NCI-H2227 (cell line): ENCODE results near the gene CMTM7.

Experiments
- DNase-seq: peaks from one replicate; lab custom pipeline; 2025; ENCODE audit not compliant: unreplicated experiment; lab: John Stamatoyannopoulos, UW

Gene CMTM7

DNA sequence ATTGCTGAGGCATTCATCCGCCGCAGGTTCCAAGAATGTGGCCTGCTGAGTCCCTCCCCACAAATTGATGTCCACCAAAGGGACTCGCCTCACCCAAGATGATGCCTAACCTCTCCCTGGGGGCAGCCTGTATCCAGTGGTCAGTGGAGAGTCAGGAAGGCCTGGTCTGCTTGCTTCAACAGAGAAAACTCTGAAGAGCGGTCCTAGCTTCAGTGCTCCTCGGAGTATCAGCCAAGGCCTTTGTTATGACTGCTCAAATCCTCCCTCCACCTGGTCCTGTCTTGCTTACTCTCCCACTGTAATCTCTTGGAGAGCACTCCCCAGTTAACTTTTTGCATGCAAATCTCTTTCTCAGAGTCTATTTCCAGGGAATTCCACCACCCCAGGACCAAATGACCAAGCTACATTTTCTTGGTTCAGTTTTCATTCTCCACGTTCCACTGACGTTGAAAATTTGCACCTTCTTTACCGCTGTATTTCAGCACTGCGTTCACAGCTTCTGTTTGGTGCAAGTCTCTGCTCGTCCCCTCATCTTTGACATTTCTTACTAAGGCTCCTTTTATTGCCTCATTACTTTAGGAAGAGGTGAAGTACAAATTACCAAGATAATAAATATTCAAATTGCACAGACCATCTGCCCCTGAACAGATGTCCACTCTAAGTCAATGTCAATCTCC is 22.3 kb downstream of the CMTM7 start:
- DNase-seq, result no peak

DNA sequence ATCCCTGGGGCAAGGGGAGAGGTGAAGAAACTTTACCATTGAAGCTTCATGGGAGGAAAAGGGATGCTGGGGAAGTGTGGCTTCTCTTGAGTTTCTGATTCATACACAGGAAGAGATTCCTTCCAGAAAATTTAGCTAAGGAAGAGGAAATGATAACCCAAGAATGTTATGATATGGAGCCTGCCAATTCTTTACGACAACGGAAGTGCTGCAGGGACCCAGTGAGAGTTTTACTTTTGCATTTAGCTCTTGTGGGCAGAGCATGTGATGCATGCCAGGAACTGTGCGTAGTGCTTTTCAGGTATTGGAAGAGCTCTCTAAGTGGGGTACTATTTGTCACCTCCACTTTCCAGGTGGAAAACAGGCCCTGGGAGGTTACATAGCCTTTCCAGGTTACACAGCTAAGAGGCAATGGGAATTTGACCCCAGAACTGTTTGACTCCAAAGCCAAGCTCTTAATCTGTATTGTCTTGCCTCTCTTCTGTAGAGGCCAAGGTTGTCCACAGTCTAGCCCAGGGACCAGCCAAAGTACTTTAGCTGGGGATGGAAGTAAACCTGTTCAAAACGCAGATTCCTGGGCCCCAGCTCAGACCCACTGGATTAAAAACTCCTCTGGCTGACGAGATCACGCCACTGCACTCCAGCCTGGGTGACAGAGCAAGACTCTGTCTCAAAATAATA is 23.0 kb downstream of the CMTM7 start:
- DNase-seq, result no peak

DNA sequence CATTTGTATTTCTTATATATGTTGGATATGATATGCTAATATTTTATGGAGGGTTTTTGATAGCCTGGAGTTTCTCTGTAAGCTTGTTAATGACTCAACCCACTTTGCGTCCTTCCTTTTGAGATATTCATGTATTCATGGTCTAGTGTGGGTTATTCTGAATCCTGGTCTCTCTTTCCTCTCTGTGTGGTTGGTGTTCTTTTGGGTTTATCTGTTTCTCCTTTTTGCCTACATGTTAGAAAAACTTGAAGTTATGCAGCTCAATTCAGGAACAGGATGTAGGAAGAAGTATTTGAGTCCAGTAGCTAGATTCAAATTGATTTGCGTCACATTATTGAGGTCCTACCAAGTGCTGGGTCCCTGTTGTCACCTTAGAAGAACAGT is 28.1 kb downstream of the CMTM7 start:
- no peak for DNase-seq

DNA sequence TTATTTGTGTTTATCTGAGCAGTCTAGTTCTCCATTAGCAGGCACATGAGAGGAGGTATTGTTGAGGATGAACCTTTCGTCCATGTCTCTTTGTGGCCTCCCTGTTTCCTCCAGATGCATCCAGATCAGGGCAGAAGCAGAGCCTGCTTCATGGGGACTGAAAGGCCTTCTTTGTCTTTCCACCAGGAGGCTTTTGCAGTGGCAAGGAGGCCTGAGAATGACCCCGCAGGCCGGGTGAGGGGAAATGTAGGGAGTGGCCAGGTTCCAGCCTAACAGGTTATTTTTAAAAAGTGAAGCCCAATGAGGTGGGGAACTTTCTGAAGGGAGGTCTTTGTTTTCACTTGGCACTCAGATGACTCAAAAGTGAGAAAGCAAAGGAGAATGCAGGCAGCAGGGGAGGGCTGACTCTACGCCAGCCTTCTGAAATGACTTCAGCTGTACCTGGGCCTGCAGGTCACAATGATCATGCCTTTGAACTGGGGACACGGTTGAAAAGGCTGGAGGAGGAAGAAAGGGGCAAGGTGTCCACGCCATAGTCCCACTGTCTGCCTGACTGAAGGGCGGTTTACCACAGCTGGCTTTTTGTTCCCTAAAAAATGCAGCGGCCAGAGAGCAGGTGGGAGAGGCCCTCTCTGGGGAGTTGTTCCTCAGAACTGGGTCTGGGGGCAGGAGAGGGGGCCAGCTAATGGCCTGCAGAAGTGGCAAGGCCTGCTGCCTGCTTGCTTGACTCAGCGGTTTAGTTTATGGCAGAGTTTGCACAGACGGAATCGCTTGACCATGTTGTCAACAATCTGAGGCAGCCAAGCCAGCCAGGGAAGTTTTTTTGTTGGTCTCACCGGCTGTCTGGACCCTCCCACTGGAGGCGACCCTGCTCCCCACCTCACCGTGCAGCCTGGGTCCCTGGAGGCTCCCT is 28.7 kb downstream of the CMTM7 start:
- DNase-seq, result no peak

DNA sequence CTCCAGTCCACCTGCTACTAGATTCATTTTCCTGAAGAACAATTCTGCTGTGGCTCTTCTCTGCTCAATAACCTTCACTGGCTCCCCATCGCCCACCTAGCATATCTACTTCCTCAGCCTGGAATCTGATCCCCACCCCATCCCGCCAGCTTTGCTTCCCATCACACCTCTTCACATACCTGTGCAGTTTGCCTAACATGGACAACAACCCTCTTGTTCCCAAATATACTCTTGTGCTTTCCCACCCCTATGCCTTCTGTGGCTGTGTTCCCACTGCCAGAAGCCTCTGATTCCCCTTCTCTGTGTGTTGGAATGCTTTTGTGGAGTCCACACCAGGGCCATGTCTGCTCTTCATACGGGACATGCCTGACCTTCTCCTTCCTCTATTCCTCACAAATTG is 29.5 kb downstream of the CMTM7 start:
- no peak for DNase-seq

DNA sequence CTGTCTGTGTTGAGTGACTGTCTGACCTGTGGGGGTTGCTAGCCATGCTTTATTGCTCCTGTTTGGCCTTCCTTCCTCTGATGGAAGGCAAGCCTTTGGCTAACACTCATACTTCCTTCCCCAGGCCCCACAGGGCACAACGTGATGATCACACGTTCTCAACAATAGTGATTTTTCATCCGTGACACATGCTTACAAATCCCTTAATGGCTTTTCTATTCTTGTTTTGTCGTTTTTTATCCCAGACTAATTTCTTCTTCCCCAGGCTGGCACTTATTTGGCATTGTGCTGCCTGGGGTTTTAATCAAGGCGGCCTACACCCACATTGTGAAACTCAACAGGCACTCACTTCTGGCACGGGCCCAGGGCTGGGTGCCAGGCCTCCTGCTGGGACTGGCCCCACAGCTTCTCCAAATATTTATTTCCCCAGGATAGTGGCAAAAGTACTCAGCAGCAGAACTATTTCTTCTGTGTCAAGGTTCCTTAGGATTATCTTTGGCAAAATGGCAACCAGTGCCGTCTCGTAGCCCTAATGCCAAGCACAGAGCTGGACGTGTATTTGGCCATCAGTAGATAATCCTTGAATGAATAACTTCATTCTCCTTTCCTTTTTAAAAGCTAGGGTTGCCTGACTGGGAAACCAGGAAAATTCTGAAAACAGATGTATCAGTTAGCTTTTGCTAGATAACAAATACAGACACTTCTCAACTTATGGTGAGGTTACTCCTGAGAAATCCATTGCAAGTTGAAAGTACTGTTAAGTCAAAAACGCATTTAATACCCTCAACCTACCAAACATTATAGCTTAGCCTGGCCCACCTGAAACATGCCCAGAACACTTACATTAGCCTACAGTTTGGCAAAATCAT is 30.6 kb downstream of the CMTM7 start:
- DNase-seq, result peak; percentile 9

DNA sequence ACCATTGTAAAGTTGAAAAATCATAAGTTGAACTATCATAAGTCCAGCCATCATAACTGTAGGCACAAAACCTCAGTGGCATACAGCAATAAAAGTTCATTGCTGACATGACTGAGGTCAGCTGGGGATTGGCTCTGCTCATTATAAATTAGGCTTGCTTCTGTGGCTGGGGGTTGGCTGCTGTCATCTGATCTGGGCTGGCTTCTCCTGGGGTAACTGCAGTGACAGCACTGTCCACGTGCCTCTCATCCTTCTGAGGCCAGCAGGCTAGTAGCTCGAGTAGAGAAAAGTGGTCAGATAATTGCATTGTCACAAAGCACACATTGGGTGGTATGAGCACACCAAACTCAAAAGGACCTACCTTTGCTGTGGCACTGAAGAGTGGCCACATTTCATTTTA is 31.3 kb downstream of the CMTM7 start:
- no peak for DNase-seq

DNA sequence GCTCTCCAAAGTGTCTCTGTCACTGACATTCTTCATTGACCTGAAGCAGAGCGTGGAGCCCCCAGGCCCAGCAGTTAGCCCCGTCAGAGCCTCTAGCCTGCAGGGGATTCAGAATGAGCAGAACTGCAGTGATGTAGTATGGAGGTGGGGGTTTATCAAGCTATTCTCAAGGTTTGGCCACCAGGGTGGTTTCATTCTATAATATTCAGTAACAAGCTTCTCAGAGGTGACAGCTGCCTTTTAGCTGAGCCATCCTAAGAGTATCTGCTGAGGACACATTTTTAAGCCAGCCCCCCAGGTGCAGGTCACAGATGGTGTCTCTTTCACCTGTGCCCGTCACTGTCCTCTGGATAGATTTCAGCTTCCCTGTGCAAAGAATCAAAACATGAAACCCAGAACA is 31.9 kb downstream of the CMTM7 start:
- no peak for DNase-seq

DNA sequence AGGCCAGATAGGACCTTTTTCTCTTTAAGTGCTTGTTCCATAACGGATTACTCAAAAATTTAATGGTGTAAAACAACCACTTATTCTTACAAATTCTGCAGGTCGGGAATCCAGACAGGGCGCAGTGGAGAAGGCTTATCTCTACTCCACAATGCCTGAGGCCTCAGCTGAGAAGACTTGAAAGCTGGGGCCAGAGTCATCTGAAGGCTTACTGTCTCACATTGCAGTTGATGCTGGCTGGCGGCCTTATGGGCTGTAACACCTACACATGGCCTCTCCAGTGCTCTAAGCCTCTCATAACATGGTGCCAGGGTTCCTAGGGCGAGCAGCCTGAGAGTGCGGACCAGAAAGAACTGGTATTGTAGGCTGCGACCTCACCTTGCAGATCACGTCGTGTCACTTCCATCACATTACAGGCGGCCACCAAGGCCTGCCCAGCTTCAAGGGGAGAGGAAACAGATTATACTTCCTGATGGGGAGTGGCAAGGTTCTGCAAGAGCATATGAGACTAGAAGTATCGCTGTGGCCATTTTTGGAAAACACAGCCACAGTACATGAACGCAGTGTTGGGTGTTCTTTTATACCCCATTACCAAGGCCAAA is 32.4 kb downstream of the CMTM7 start:
- no peak for DNase-seq

DNA sequence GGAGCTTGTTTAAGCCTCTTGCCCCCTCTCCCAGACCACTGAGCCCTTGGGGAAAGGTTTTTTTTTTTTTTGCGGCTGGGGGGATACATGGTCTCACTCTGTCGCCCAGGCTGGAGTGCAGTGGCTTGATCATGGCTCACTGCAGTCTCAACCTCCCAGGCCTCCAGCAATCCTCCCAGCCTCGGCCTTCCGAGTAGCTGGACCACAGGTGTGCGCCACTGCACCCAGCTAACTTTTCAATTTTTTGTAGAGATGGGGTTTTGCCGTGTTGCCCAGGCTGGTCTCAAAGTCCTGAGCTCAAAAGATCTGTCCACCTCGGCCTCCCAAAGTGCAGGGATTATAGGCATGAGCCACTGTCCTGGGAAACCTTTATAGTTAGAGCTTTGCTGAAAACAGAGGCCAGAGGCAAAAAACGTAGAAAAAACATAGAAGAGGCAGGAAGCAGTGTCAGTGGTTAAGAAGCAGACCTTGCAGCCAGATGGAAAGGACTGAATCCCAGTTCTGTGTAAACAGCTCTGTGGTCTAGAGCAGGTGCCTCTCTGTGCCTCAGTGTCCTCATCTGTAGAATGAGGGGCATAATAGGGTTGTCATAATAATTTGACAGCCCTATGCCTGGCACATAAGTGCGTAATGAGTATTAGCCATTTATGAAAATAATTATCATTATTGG is 33.1 kb downstream of the CMTM7 start:
- DNase-seq, result no peak

DNA sequence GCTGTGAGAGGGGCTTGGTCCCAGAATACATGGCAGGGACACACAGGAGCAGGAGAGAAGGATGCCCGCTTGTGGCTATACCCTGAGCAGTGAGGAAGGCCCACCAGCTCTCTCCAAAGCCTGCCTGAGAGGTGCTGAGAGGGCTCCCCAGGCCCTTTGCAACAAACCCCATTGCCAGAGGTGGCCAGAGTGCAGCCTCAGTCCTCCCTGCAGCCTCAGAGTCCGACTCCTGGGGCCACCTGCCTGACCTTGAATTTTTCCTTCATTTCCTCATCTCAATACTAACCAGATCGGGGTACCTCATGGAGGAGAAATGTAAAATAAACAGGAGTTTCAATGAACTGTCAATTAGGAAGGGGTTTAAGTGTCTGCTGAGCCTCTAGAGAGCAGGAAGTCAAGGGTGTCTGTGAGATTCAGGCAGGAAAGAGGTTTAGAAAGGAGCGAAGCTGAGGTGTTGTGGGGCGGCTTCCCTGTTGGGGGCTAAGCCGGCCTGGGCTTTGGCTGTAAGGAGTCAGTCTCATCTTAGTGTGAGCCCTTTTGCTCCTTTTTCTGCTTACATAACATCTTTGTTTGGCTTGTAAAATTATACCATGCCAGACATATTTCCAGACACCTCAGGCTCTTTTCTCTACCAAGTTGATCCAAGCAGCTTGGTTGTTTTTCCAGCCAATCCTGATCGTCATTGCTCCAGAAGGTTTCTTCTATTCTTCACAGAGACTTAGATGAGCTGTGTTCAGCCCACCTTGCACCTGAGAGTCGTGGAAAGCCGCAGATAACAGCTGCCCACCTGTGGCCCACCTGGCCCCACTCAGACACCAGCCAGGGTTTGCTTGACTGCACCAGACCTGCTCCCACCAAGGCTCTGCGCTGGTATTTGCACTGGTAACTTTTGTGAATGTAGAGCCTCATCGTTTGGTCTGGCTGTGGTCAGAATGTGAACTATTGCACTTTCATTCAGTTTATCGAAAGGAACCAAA is 36.7 kb downstream of the CMTM7 start:
- no peak for DNase-seq

DNA sequence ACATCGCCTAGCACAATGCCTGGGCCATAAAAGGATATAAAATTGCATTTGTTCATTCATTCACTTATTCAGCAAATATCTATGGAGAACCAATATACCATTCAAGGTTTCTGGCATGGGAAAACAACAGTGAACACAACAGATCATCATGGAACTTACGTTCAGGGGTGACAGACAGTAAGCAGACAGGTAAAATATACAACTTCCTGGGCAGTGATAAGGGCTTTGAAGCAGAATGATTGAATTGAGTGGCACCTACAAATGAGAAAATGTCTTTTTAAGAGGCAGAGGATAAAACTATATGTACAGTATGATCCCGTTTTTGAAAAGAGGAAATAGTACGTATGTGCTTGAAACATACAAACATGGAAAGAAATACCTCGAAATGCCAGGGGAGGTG is 39.2 kb downstream of the CMTM7 start:
- no peak for DNase-seq

DNA sequence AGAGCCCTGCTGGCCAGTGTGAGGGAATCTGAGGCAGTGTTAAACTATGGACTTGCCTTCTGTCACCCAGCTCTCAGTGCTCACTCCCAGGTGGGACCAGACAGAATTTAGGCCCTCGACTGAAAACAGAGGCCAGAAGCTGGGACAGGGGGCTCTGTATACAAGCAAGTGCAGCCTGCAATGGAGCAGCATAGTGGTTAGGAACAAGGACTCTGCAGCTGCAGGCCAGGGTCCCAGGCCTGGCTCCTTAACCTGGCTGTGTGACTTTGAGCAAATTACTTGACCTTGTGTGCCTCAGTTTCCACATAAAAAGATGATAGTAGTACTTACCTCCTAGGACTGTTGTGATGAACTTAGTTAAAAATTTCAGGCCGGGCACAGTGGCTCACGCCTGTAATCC is 39.8 kb downstream of the CMTM7 start:
- DNase-seq, result no peak

DNA sequence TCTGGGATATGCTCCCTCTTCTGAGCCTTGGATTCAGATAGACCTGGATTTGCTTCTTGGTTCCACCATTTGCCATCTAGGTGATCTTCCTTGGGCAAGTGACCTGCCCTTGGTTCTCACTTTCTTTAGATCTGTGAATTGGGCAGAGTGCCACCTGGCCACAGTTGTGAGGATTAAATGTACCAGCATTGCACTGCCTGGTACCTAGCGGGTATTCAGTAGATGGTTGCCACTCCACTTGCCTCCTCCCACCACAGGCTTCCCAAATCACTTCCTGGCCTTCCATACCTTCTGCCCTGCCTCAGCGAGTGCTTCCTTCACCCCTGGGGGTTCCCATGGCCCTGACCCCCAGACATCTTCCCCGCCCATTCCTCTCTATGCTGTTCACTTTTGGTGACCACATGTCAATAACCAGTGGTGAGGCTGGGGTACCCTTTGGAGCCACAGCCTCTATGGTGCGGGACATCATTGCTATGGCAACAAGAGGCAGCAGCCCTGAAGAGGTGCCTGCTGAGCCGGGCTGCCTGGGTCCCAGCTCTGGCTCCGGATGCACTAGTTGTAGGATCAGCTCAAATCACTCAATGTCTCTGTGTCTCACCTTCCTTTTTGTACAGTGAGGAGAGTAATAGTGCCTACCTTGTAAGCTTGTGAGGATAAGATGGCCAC is 40.5 kb downstream of the CMTM7 start:
- DNase-seq, result no peak

DNA sequence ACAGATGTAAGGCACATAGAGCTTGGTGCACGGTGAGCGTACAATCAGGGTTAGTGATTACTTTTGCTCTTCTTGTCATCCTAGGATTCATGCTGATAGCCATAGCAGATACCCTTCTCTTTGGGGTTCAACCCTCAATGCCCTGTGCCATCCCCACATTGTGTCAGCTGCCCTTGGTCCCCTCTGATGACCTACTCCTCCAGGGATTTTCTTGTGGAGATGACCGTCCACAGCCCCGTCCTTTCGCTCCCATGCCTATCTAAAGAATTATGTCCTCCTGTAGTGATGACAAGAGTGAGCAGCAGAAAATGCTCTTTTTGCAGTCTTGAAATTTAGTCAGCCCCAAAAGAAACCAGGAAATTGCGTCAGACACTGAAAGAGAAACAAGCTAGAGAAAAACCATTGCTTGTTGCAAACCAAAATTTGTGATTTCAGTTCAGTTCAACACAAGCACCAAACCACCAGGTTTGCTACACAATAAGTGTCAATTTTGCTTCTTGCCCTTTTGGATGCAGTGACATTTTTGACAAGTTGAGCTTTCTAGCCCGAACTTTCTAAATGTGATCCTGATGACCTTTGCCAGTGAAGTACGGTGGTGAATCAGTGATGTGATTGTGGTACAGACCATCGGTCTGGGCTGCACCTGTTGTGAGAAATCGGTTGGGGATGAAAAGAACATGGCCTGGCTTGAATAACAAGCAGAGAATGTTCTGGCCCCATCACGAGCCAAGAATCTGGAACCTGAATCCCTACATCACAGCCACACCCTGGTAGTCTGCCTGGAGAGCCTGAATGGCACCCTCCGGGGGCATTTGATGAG is 41.3 kb downstream of the CMTM7 start:
- DNase-seq, result no peak

DNA sequence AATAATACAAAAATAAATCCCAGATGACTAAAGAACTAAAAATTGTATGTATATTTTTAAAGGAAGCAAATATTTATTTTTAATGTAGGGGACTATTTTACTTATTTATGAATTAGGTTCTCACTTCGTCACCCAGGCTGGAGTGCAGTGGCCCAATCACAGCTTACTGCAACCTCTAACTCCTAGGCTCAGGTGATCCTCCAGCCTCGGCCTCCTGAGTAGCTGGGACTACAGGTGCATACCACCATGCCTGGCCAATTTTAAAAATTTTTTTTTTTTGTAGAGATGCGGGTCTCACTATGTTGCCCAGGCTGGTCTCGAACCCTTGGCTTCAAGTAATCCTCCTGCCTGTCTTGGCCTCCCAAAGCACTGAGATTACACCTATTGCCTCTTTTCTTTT is 42.6 kb downstream of the CMTM7 start:
- no peak for DNase-seq
